Naive thymus-derived CD4-positive, alpha-beta T cell (primary cell): ENCODE results near the gene METTL16. TPM values are rescaled to one million over a fixed set of nuclear protein-coding genes. Genes with fewer than 3 reads are reported as not detected.

Experiments
- ATAC-seq: fragments of 150-1000 bp; cut with Tn5 transposase; 2 replicates; pipeline ENCODE4 v1.10.0; 2021; ENCODE audit warnings: mild to moderate bottlenecking, moderate library complexity
- CTCF ChIA-PET: fragments of 350-600 bp; sonication (Branson Sonifier 250); formaldehyde crosslinking; loops from one replicate; lab custom pipeline; 2021; ENCODE audit warnings: antibody characterized with exemption; lab: Charles Lee
- POLR2A ChIA-PET: fragments of 350-600 bp; sonication (Branson Sonifier 250); formaldehyde crosslinking; loops from one replicate; lab custom pipeline; 2021; ENCODE audit warnings: antibody characterized with exemption, inconsistent platforms; lab: Charles Lee
- DNase-seq, 9 donors: peaks; one replicate each; pipeline versions ENCODE4 v3.0.0 to v3.0.0-alpha.2; 2020 to 2022; ENCODE audit warnings: mixed read lengths in 1 of 9
- H3K27ac ChIP-seq: one replicate; pipeline ENCODE4 v1.7.0; 2013; ENCODE audit warnings: mild to moderate bottlenecking, low read depth, low read length, moderate library complexity
- H3K27me3 ChIP-seq, 2 donors: one replicate each; pipeline ENCODE4 v1.7.0; 2013; ENCODE audit warnings: low read length in 2 of 2, mild to moderate bottlenecking in 2 of 2, moderate library complexity in 2 of 2; ENCODE audit not compliant: control insufficient read depth in 2 of 2, insufficient read depth in 2 of 2
- H3K36me3 ChIP-seq, 3 experiments: 1 replicate in 2 of 3; 2 replicates in 1 of 3; pipeline ENCODE4 v1.7.0; 2013; ENCODE audit warnings: low read length in 3 of 3, mild to moderate bottlenecking in 3 of 3, moderate library complexity in 1 of 3; ENCODE audit not compliant: insufficient read depth in 3 of 3, control insufficient read depth in 2 of 3
- H3K4me1 ChIP-seq, 2 donors: one replicate each; pipeline ENCODE4 v1.7.0; 2013; ENCODE audit warnings: low read length in 2 of 2, mild to moderate bottlenecking in 2 of 2, moderate library complexity in 1 of 2; ENCODE audit not compliant: control insufficient read depth in 2 of 2, insufficient read depth in 2 of 2
- H3K4me3 ChIP-seq: 2 replicates; pipeline ENCODE4 v1.7.0; 2013; ENCODE audit warnings: mild to moderate bottlenecking, low read length
- H3K9me3 ChIP-seq, 3 experiments: 1 replicate in 2 of 3; 2 replicates in 1 of 3; pipeline ENCODE4 v1.7.0; 2013; ENCODE audit warnings: low read length in 3 of 3; ENCODE audit not compliant: control insufficient read depth in 2 of 3
- H3K27ac Mint-ChIP-seq, 9 donors: one replicate each; pipeline ENCODE4 v1.8.0; 2020 to 2022; ENCODE audit warnings: mixed read lengths in 9 of 9, mild to moderate bottlenecking in 8 of 9, moderate library complexity in 5 of 9, inconsistent platforms in 2 of 9
- H3K27me3 Mint-ChIP-seq, 5 donors: one replicate each; pipeline ENCODE4 v1.8.0; 2021 to 2022; ENCODE audit warnings: mixed read lengths in 5 of 5, mild to moderate bottlenecking in 1 of 5
- H3K36me3 Mint-ChIP-seq, 5 donors: one replicate each; pipeline ENCODE4 v1.8.0; 2020 to 2022; ENCODE audit warnings: mixed read lengths in 5 of 5, mild to moderate bottlenecking in 3 of 5, inconsistent platforms in 1 of 5
- H3K4me1 Mint-ChIP-seq, 7 donors: one replicate each; pipeline ENCODE4 v1.8.0; 2020 to 2022; ENCODE audit warnings: mixed read lengths in 7 of 7, mild to moderate bottlenecking in 3 of 7, inconsistent platforms in 1 of 7
- H3K4me3 Mint-ChIP-seq, 10 donors: one replicate each; pipeline ENCODE4 v1.8.0; 2020 to 2022; ENCODE audit warnings: mild to moderate bottlenecking in 10 of 10, mixed read lengths in 10 of 10, moderate library complexity in 6 of 10, inconsistent platforms in 2 of 10
- H3K9me3 Mint-ChIP-seq, 11 donors: one replicate each; pipeline ENCODE4 v1.8.0; 2020 to 2022; ENCODE audit warnings: mixed read lengths in 11 of 11, mild to moderate bottlenecking in 4 of 11, inconsistent platforms in 1 of 11, moderate library complexity in 1 of 11
- intact Hi-C, 2 donors: fragments of 100-400 bp; cut with micrococcal nuclease; formaldehyde crosslinking; loops; one replicate each; pipeline ENCODE4 v1.15.1; 2023
- polyA plus RNA-seq, 2 donors: library from polyadenylated mRNA; unstranded; fragments of 300-500 nt; fragmentation: Illumina TruSeq; gene quantifications; one replicate each; pipeline ENCODE4 v1.2.3, GENCODE V29; 2021
- total RNA-seq, 6 experiments: library from RNA in 5 of 6; stranded (reverse) in 5 of 6; gene quantifications; 1 replicate in 5 of 6; 2 replicates in 1 of 6; pipeline ENCODE4 v1.2.3 and lab custom pipeline; 2021 to 2026

Gene METTL16
- total and polyA plus RNA-seq, 7 experiments from 2014 or later: 21.0 to 67.7 (median 37.0) TPM

DNA sequence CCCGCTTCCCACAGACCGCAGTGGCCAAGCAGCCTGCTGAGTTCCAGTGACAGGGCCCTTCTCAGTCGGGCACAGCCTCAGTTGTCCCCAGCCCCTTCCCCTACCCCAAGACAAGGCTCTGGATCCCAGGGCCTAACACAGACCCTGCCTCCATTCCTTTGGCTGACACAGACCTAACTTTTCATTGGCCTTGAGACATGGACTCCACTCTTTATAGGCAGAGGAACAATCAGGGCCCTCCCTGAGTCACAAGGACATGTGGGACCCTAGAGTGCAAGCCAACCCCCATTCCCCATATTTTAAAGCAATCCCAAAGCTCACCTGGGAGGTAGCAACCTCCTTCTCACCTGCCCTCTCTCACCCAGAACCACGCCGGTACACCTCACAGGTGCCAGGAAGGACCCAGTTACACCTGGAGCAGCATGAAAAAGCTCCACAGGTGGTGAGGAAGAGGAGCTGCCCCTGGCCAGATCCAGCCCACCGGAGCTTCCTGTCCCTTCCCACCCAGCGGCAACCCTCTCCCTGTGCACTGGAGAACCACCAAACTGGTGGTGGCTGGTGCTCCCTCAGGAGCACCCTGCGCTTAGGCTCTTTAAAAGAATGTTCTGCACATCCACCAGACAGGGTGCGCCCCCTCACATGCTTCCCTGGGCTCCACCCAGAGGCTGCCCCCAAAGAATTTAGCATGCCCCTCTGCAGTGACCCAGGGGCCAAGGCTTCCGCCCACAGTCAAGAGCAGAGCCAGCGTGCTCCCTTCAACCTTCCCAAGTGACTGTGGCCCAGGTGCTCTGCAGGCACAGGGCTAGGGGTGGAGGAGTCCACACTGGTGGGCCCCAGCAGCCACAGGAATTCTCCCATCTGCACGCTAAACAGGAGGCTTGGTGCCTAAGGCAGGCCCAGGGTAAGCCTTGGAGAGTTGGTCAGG lies 114.2 kb downstream of the METTL16 start:
- intact Hi-C loops: no loop called here
- Histone ChIP-seq H3K27me3 (no peaks in the 10 kb centered on the region), H3K36me3 (peaks cover 0 to 12% (median 0%) of the 10 kb centered on the region in 3 experiments), H3K4me3 (no peak overlapping the region), H3K9me3 (no peaks in the 10 kb centered on the region), H3K27ac (peak overlapping the region; percentile 61), H3K4me1 (peaks cover 6 to 48% of the 10 kb centered on the region in 2 donors)
- Mint-ChIP-seq H3K9me3 (peaks cover 0 to 12% (median 0%) of the 10 kb centered on the region in 11 donors), H3K27me3 (no peaks in the 10 kb centered on the region), H3K4me3 (peak overlapping the region; percentile 68 to 100 (median 96)), H3K36me3 (no peaks in the 10 kb centered on the region), H3K4me1 (peaks cover 35 to 56% (median 41%) of the 10 kb centered on the region in 7 donors), H3K27ac (peak overlapping the region; percentile 34 to 100 (median 88))
- DNase-seq (no peak), ATAC-seq (no peak)
- POLR2A ChIA-PET: no interaction called here
- CTCF ChIA-PET: interaction anchor here (0.8 kb wide), 1 partner anchor 15 kb away, joined by 4 read pairs; no protein-coding TSS in a partner anchor

DNA sequence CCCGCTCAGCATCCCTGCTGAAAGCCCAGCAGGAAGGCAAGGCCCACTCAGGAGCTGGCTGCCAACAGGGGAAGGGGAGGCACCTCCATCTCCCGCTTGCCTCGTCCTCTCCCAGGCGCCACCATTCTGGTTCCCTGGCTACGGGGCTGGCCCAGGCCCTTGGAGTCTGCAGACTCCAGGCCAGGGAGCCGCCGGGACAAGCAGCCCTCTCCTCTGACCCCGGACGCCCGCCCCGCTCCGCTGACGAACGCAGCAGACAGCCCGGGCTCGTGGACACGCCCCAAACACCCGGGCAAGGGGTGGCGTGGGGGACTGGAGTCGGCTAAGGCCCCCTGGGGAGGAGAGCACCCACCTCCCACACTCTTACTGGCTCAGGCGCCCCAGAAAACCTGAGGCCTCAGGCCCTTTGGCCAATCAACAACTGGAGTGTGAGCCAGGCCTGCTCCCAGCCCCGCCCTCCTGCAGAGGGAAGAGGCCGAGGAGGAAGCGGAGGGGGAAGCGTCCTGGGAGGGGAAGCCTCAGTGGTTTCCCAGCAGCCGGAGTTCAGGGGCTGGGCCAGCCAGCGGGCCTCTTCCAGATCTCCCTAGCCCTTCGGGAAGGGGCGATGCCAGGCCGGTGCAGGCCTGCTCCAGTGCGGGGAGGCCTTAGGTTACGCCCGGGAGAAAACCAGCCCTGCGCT lies 115.0 kb downstream of the METTL16 start:
- CTCF ChIA-PET: no interaction called here
- Mint-ChIP-seq H3K27ac (peak overlapping the region in 7 of 9 donors; percentile 12 to 100 (median 85)), H3K9me3 (peaks cover 0 to 15% (median 0%) of the 10 kb centered on the region in 11 donors), H3K4me3 (peak overlapping the region; percentile 68 to 100 (median 96)), H3K27me3 (no peaks in the 10 kb centered on the region), H3K36me3 (peaks cover 0 to 4% (median 0%) of the 10 kb centered on the region in 5 donors), H3K4me1 (peaks cover 38 to 58% (median 45%) of the 10 kb centered on the region in 7 donors)
- intact Hi-C loops: no loop called here
- ATAC-seq: no peak
- POLR2A ChIA-PET: no interaction called here
- Histone ChIP-seq H3K27me3 (no peaks in the 10 kb centered on the region), H3K36me3 (peaks cover 0 to 12% (median 0%) of the 10 kb centered on the region in 3 experiments), H3K27ac (peak overlapping the region; percentile 61), H3K4me1 (peaks cover 10 to 52% of the 10 kb centered on the region in 2 donors), H3K4me3 (no peak overlapping the region), H3K9me3 (no peaks in the 10 kb centered on the region)
- peak in 8 of 9 donors; percentile 25 to 76 (median 38) for DNase-seq

DNA sequence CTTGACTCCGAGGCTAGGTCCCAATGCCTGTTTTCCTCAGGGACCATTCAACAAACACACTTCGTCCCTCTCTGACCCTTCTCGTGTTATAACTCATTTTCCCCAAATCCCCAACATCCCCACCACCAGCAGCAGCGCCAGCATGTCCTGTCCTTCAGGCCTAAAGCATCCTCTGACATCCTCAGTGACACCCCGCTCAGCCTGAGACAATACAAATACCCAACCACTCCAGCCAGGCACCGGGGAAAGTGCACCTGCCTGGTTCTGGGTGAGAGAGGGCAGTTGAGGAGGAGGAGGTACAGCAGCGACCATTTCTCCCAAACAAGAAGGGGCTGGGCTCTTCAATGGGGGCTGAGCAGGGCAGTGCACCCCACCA lies 115.5 kb downstream of the METTL16 start:
- peaks cover 41 to 59% (median 50%) of the 10 kb centered on the region in 7 donors for H3K4me1 Mint-ChIP-seq

DNA sequence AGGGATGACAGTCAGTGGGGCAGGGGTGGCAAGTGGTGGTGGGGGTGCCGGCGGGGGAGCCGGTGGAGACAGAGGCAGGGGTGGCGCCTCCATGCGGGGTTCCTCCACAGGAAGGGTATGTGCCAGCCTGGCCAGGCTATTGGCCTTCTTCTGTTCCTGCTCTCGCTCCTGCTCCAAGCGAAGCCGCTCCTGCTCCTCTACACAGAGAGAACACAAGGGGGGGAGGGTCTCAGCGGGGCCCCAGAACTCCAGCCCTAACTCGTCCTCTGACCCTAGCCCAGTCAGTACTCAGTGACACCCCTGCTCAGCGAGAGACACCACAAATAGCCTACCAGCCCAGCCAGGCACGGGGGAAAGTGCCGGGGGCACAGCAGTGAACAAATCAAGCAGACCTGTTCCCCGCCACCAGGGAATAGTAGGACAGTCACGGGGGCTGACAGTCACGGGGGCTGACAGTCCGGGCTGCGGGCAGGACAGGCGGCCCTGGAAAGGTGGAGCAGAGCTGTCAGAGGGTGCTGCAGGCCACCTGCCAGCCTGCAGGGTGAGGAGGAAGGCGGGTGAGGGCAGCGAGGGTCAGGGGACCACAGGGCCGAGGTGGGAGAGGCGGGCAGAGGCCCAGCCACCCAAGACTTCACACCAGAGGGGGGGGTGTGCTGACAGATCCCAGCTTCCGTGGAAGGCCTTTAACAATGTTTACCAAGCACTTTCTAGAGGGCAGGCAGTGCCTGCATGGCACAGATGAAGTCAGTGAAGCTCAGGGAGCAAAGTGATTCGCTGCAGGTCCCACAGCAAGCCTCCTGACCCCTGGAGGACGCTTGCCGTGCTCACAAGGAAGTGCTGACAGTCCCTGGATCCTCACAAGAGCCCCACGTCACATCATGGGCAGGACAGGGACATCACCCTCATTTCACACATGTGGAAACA lies 116.2 kb downstream of the METTL16 start:
- Histone ChIP-seq H3K27me3 (no peaks in the 10 kb centered on the region), H3K36me3 (peaks cover 0 to 9% (median 0%) of the 10 kb centered on the region in 3 experiments), H3K4me3 (no peak overlapping the region), H3K27ac (no peak overlapping the region), H3K9me3 (no peaks in the 10 kb centered on the region), H3K4me1 (peaks cover 15 to 60% of the 10 kb centered on the region in 2 donors)
- ChIA-PET POLR2A (no interaction called here), CTCF (no interaction called here)
- H3K27me3 Mint-ChIP-seq: no peaks in the 10 kb centered on the region
- peak overlapping the region; percentile 69 to 100 (median 87) for H3K4me3 Mint-ChIP-seq
- ATAC-seq (no peak), DNase-seq (no peak)
- H3K27ac Mint-ChIP-seq: peak overlapping the region in 7 of 9 donors; percentile 36 to 100 (median 68)
- peaks cover 0 to 12% (median 0%) of the 10 kb centered on the region in 11 donors for H3K9me3 Mint-ChIP-seq
- intact Hi-C loops: no loop called here
- peaks cover 41 to 64% (median 53%) of the 10 kb centered on the region in 7 donors for H3K4me1 Mint-ChIP-seq
- peaks cover 0 to 4% (median 0%) of the 10 kb centered on the region in 5 donors for H3K36me3 Mint-ChIP-seq

More for the DNA sequence above, 115.5 kb downstream of the METTL16 start:
- no peaks in the 10 kb centered on the region for H3K27me3 ChIP-seq
- H3K27me3 Mint-ChIP-seq: no peaks in the 10 kb centered on the region
- CTCF ChIA-PET: no interaction called here
- H3K9me3 ChIP-seq: no peaks in the 10 kb centered on the region
- H3K36me3 ChIP-seq: peaks cover 0 to 12% (median 0%) of the 10 kb centered on the region in 3 experiments
- no peak for DNase-seq
- no peak overlapping the region for H3K4me3 ChIP-seq
- H3K4me1 ChIP-seq: peaks cover 15 to 58% of the 10 kb centered on the region in 2 donors
- peaks cover 0 to 4% (median 0%) of the 10 kb centered on the region in 5 donors for H3K36me3 Mint-ChIP-seq
- peak overlapping the region; percentile 61 for H3K27ac ChIP-seq
- peak overlapping the region in 8 of 9 donors; percentile 12 to 100 (median 68) for H3K27ac Mint-ChIP-seq
- no peak for ATAC-seq
- peaks cover 0 to 13% (median 0%) of the 10 kb centered on the region in 11 donors for H3K9me3 Mint-ChIP-seq
- peak overlapping the region; percentile 69 to 100 (median 87) for H3K4me3 Mint-ChIP-seq
- POLR2A ChIA-PET: no interaction called here
- intact Hi-C loops: no loop called here

DNA sequence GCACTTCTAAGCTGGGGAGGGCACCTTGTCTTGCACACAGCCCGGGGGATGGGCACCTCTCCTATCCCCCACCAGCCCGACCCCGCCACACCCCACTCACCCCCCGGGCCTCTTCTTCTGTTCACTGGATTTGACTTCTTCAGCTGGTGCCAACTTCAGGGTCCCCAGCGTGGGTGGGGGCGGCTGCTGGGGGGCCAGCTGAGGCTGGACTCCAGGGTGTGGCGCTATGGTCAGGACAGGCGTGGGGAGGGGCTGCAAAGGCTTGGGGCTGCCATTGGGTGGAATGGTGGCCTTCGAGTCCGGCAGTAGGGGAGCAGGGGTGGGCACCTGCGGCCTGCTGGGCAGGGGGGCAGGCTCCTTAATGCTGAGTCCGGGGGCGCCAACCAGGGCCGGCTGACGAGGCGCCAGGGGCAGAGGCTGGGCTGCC lies 116.9 kb downstream of the METTL16 start:
- no peaks in the 10 kb centered on the region for H3K9me3 ChIP-seq
- peaks cover 0 to 12% (median 0%) of the 10 kb centered on the region in 11 donors for H3K9me3 Mint-ChIP-seq
- H3K27me3 ChIP-seq: no peaks in the 10 kb centered on the region
- H3K27ac ChIP-seq: peak overlapping the region; percentile 15
- ATAC-seq: no peak
- H3K27ac Mint-ChIP-seq: peak overlapping the region in 4 of 9 donors; percentile 69 to 93 (median 90)
- peaks cover 0 to 4% (median 0%) of the 10 kb centered on the region in 5 donors for H3K36me3 Mint-ChIP-seq
- peaks cover 0 to 3% (median 0%) of the 10 kb centered on the region in 3 experiments for H3K36me3 ChIP-seq
- H3K4me3 ChIP-seq: no peak overlapping the region
- peak in 1 of 9 donors; percentile 10 for DNase-seq
- H3K4me1 ChIP-seq: peaks cover 15 to 67% of the 10 kb centered on the region in 2 donors
- H3K4me1 Mint-ChIP-seq: peaks cover 41 to 71% (median 59%) of the 10 kb centered on the region in 7 donors
- ChIA-PET POLR2A (no interaction called here), CTCF (no interaction called here)
- intact Hi-C loops: no loop called here
- no peaks in the 10 kb centered on the region for H3K27me3 Mint-ChIP-seq
- H3K4me3 Mint-ChIP-seq: peak overlapping the region in 7 of 10 donors; percentile 8 to 97 (median 84)
